NCI-H345 (cell line): ENCODE results near the gene COX7B2.

Experiments used
- DNase-seq: peaks from one replicate; lab custom pipeline; 2025; lab: John Stamatoyannopoulos, UW

COX7B2 gene, protein sequence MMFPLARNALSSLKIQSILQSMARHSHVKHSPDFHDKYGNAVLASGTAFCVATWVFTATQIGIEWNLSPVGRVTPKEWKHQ

DNA sequence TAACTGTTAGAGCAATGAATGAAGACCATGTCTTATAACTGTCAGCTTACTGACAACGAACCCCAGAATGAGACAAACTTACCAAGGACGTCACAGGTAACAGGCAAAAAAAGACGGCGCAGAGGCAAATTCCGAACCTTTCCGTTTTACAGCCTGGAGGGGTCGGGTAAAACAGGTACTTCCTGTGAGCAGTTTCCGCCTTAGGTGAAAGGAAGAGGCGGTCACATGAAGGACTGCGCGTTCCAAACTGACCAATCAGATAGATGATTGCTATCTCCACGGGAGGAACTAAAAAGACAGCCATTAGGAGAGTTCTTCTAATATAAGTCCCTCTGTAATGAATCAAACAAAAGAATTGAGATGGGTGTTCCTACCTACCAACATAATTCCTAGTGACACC is at the start of gene COX7B2:
COX7B2 (minus strand) TSS at position 168 of the 400 bp plus-strand sequence. CDS start 174,053 bp downstream, outside the sequence.
- DNase-seq: no peak

DNA sequence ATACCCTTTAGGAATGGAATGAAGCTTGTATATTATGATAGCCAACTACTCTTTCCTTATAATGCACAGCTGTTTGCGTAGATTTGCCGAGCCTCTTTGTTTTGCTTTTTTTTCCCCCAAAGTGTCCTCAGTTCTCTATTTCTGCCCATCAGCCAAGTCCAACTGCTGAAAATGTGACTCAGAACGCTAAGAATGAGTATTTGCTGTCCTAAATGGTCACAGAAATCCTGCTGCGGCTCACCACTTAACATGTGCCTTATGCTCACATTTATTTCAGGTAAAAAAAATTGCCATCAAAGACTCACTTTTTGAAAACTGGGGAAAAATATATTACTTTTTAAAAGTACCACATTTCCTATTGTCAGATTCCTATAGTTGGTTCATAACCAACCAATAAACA is 47.4 kb upstream of the COX7B2 start:
- no peak for DNase-seq

DNA sequence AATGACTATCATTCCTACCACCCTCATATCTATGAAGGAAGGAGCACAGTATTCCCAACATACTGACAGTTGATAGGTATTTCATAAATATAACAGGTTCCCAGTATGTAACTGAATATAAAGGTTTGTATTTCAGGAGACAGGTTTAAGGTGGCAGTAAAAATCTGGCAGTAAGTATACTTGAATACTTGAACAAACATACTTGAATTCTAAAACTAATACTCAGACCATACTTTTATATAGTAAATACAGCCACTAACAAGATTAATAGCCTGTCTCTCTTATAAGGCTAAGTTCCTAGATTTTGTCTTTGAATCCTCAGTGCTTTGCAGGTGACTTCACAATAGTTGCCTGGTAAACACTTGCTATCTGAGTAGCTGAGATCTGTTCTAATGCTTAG is 46.6 kb upstream of the COX7B2 start:
- DNase-seq: no peak

DNA sequence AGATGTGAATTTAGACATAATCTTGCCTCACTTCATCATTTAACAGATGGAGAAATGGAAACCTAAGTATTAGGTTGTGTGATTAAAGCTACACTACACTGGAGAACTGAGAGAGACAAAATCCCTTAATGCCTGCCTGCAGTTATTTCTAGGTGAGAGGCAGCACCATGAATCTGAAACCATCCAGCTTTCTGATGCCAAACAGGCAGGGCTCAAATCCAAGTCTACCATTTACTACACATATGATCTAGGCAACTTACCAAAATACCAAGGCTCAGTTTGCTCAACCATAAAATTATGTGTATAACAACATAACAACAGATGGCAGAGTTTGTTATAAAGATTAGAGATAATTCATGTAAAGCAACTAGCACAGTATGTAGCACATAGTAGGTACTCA is 45.6 kb upstream of the COX7B2 start:
- DNase-seq: no peak

DNA sequence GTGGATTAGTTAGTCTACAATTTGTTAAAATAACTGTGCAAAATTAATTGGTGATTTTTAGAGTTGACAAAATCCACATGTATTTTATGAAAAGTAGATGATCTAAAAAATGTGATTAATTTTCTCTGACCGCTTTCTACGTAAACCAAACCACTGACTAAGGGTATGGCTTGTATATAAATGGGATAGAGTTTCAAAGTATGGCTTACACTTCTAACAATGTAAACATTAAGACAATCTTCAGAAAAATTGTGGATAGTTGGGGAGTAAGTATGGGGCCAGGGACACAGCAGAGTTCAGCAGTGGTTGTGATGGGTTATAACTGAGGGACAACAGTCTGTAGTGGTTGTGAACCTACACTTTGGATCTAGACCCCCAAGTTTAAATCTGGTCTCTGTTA is 44.5 kb upstream of the COX7B2 start:
- DNase-seq: no peak

DNA sequence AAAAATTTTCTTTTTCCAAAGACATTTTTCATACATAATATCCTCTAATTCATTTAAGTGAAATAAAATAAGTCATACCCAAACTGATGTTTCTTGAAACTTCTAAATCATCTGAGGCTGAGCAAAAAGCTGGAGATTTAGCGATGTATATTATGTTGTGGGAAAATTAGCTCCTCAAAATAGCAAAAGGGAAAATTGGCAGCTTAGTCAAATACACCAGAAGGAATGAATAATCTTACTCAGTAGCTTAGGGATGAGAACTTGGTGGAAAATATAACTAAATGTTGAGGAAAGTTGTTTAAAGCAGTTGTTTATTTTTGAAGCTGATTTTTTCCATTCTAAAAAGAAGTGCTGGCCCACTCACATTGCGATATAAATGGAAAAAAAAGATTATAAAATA is 43.4 kb upstream of the COX7B2 start:
- DNase-seq: no peak

DNA sequence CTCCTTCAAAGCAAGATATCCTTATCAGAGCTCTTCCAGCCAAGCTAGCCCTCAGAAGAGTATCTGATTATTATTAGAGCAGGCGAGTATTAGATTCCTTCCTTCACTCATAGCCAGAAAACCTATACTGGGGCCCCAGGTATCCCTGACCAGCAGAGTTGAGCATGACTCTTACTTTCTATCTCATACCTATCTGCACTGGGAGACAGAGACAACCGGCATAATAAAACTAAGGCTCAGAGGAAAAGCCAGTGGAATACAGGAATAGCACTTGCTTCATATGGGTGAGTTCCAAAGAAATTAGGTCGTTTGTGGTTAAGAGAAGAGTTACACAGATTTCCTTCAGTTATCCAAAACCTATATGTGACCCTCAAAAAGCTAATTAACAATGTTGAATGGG is 41.8 kb upstream of the COX7B2 start:
- no peak for DNase-seq

DNA sequence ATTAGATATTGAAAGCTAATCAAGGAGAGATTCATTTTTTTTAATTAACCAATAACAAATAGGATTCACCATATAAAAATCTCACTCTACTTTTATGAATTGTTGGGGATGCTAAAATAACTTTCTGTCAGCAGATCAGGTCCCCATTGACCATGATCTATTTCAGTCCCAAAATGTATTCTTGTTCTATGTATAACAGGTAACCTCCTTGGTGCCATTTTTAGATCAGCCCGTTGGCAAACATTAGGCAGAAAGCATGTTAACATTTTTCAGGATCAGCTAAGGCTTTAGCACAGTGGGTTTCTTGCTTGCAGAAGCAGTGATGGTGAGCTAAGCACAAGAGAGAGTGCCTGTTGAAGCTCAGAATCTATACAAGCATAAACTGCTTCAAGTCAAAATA is 40.8 kb upstream of the COX7B2 start:
- no peak for DNase-seq

DNA sequence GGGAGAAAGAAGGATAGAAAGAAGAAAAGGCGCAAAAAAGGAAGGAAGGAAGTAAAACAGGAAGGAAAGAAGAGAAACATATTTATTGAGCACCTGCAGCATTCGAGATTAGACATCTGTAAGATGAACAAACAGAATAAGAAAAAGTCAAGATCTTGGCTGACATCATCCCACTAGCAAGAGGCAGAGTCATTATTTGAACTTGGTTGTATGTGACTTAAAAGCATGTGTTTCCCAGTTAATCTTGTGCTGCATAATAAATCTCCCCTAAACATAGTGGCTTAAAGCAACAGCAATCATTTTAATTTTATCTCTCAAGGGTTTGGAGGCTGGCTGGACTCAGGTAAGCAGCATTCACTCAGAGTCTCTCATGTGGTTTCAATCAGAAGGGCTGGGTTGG is 38.5 kb upstream of the COX7B2 start:
- DNase-seq: no peak

DNA sequence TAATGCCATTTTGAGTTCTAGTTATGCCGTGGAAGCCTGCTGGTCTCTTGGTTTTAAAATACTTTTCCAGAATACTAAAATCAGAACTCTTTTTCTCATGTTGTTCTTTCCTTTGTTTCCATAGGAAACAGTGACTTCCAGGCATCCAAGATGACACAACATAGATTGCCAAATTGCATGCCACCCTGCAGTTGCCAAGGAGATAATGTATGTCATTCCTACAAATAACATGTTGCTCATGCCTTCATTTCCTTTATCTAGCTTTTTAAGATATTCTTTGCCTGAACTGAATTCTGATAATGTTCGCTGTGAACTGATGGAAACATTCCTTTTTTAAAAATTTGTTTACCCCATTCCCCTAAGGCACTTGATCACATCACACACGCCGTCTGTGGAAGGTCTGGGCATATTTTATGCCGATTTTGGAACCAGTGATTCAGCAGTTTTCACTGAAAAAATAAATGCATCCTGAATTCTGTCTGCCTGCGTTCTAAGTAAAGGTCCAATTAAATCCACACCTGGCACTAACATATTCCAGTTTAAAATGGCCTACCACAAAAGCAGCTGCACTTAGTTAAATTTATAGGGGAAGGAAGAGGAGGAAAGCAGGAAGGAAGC is 38.0 kb upstream of the COX7B2 start:
- no peak for DNase-seq

DNA sequence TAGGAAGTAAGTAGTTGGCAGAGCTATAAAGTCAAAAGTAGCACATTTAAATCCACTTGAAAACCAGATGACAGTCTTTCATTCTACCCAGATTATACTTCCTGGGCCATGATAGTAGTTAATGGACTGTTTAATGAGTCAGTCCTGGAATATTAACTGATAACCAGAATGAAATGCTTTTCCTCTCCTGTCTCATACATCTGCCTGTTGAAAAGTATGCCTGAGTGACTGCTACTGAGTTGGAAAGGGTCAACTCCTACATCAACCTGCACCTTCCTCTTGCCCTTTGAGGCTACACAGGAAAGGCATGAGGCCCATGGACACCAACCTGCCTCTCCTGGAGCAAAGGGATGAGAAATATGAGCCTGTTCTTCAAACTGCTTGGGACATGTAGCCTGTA is 36.0 kb upstream of the COX7B2 start:
- no peak for DNase-seq

DNA sequence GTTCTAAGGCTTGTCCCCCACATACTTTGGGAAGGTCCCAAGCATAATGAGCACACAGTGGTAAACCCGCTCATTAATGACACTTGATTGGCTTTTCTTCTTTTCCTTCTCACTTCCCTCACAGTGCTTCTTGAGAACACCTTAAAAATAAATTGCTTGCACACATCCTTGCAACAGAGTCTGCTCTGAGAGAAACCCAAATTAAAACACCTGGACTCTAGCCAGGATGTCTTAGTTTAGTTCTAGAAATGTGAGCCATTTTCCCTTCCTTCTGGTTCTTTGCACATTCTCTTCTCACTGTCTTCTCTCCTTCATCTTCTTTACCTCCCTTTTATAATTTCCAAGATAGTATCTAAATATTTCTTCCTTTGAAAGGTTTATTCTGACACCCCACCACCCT is 35.3 kb upstream of the COX7B2 start:
- no peak for DNase-seq

DNA sequence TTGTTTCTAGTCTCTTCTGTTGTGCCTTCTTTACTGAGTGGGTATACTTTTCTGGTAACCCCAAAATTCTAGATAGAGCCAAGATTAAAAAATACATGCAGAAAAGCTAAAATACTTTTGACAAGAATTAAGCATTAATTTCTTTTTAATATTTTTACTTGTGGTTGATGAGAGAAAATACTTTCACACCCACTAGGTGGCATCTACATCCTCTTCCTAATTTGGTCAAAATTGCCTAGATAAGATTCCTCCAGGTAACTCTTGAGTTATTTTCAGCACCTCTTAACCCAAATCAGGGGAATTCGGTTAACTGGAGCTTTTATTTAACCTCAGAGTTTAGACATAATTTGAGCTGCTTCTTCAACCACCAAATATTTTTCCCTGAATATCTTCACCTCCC is 28.4 kb upstream of the COX7B2 start:
- DNase-seq: no peak

DNA sequence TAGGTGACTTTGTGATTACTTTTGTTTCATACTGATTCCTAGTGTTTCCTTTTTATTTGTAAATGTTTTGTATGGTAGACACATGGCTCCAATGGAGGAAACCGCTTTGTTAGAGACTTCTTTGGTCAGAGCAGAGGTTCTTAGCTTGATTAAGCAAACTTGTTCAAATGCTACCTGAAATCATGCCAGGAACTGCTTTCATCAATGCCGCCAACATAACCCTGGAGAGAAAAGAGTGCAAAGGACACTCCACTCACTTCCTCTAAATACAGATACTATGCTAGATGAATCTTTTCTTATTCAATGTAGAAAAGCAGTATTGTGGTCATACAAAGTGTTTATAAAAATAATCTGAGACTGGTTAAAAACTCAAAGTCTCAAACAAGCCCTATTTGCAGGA is 25.7 kb upstream of the COX7B2 start:
- DNase-seq: no peak

DNA sequence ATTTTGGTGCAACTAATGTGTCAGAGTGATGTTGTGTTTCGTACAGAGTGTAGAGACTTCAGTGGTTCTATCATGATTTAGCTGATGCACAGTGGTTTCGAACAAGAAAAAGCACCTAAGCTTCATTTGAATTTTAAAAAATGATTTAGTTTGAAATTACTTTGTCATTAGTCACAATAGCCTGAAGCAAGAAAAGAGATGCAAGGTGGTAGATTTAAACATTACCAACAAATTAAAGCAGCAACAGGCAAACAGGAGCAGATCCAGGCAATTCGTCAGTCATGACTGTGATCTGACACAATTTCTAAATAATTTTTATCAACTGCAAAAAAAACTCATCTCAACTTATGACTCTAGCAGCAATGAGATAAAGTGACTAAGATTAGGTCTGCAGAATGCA is 24.6 kb upstream of the COX7B2 start:
- DNase-seq: no peak

DNA sequence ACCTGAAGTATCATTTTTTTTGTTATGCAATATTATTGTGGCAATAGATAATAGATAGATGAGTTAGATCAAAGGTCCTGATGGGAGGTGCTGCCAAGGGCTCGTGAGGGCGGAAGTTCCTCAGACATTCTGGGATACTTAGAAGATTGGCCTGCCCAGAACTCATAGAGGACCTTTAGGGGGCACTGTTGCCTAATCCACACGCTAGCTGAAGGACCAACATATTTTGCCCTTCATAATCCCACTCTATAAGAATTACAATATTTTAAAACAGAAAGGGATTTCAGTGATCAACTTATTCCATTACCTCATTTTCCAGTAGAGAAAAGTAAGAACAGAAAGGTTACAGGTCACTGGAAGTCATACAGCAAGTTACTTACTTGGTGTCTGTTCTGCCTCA is 22.9 kb upstream of the COX7B2 start:
- no peak for DNase-seq

DNA sequence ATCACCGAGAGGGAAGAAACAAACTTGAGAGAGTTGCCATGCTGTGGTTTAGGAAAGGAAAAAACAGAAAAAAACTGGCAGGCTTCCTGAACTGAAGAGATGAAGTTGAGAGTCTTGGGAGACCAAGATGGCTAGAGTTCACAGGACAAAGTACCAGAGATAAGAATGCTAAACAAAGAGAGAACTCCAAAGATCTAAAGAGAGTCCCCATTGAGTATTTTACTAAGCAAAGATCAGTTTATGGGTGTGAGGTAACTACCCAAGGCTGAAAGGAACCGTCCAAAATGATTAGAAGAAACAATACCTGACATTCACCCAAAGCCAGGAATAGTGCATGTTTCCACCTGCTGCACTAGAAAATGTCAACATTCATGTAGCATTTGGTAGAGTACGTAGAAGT is 21.8 kb upstream of the COX7B2 start:
- DNase-seq: no peak

DNA sequence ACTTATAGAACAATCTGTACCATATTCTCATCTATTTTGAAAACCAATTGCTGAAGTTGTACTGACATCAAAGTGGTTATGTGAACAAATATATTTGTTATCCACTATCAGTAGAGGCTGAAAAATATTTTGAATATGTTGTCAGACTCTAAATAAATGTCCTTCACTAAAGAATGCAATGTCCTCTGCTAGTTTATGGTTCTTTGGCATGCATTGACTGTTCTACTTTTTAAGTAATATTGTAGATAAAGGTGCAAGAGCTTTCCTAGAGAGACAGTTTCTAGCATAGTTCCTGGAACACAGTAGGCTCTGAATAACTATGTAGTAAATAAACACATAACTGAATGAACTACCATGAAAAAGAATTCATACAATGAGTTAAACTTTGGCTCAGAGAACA is 18.2 kb upstream of the COX7B2 start:
- DNase-seq: no peak

DNA sequence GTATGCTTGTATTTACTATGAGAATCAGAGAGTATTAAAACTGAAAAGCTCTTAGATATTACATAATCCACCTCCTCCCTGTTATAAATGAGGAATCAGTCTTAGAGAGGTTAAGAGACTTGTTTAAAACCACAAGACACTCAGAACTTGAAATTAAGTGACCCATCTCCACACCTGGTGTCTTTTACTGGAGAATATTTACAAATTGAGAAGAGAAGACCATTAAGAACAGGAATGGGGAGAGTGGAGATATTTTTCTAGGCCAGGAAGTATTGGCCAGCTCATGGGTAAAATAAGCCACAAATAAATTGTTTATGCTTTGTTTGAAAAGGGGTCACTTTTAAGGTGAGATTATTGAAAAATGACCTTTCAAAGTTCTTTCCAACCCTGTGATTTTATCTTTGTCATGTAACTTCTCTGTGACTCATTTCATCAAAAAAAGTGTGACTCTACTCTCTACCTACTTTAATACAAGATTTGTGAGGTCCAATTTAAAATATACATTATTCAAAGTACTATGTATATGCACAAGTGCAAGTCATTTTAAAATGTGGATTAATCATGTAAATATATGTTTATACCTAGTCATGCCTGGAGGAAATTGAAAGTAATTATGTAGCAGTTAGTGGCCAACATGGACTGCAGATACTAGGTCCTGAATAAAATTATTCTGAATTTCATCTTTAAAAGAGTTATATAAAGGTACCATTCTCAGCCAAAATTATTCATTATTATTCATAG is 15.9 kb upstream of the COX7B2 start:
- DNase-seq: no peak

DNA sequence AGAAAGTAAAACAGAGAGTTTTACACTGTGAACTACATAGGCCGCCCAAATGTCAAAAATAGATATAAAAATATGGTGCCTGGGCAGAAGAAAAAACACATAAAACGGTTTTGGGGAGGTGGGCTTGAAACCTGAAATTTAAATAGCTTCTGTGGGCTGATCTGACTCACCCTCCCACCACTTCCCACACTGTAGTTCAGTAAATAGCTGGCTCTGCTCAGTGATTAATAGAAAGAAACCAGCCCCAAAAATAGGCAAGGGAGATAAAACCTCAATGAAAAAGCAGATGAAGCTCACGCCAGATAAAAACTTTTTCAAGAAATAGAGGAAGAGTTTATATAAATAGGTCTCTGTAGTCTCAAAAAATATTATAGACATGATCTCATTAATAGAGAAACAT is 13.2 kb upstream of the COX7B2 start:
- no peak for DNase-seq

DNA sequence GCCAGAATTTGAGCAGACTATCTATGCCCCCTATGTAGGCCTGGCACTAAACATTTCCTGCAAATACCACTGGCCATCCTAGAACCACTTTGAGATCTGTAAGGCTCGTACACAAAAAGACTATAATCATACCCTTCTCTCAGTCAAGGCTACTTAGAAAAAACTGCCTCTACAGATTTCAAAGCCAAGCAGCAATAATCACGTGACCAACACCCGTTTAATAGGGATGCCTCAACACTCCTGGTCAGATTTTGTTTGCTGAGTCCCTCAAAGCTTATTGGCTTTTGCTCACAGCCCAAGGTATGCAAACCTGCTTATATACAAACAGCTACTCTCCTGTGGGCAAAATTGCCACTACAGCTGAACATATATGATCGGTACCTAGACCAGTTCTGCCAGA is 897 bp downstream of the COX7B2 start:
- no peak for DNase-seq

DNA sequence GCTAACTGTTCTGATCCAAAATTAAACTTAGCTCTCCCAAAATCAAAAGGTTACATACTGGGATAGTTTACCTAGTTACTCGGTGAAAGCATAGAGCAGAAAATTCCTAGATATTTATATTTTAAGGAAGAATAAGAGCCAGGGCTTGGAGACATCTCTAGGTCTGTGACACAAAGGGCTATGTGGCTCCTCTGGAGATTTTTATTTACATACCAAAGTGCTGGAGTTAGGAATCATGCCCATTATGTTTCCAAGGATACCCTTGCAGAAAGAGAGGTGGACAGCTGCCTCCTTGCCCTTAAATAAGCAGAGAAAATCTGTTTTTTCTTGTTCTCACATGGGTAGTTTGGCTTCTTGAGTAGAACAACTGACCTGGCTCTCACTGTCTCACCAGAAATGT is 9.0 kb downstream of the COX7B2 start:
- DNase-seq: no peak

DNA sequence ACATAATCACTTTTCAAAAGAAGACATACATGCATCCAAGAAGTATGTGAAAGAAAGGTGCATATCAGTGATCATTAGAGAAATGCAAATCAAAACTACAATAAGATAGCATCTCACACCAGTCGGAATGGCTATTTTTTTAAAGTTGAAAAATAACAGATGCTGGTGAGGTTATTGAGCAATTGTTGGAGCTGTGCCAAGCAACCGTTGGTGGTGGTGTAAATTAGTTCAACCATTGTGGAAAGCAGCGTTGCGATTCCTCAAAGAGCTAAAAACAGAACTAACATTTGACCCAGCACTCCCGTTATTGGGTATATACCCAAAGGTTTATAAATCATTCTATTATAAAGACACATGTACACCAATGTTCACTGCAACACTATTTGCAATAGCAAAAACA is 14.2 kb downstream of the COX7B2 start:
- DNase-seq: no peak

DNA sequence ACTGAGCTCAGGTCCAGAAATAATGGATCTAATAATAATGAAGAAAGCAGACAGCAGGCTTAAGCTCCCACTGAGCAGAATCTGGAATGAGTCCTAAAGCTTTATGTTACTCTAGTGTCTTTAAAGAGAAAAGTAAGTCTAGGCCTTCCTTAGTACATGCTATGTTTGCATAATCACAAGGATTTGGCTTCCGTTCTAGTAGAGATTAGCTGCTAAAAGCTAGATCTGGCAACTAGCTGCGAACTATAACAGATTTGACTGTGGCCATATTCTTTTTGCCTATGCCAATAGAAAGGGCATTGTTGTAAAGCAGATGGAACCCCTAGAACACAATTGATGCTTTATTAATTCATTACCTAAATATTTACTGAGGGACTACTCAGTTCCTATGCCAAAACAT is 19.0 kb downstream of the COX7B2 start:
- no peak for DNase-seq
